H1 (cell line): ENCODE results near the gene OR52N5.

Source experiments
- EZH2 ChIP-seq: fragments of 200-600 bp; sonication (generic); IDR thresholded peaks from 2 replicates; pipeline ENCODE4 v1.7.1; 2012; ENCODE audit warnings: low read depth, mild to moderate bottlenecking, moderate library complexity, low read length, inconsistent platforms; ENCODE audit not compliant: severe bottlenecking
- POLR2A ChIP-seq, 2 experiments: IDR thresholded peaks; 1 replicate in 1 of 2; 2 replicates in 1 of 2; pipeline ENCODE4 v1.6.1; 2011; ENCODE audit warnings: low read depth in 2 of 2, low read length in 2 of 2, mild to moderate bottlenecking in 2 of 2; ENCODE audit errors: control extremely low read depth in 1 of 2
- RAD21 ChIP-seq, 2 experiments: IDR thresholded peaks in 1 of 2; conservative IDR thresholded peaks in 1 of 2; 2 replicates each; pipeline ENCODE4 v1.6.1; 2011; ENCODE audit warnings: low read depth in 2 of 2, low read length in 2 of 2, improper control_type of control experiment in 1 of 2, inconsistent platforms in 1 of 2, mild to moderate bottlenecking in 1 of 2, moderate library complexity in 1 of 2
- RBBP5 ChIP-seq: IDR thresholded peaks from 2 replicates; pipeline ENCODE4 v1.7.1; 2012; ENCODE audit warnings: low read depth, mild to moderate bottlenecking, inconsistent platforms, low read length, moderate library complexity, borderline replicate concordance
- TAF1 ChIP-seq: IDR thresholded peaks from 2 replicates; pipeline ENCODE4 v1.6.1; 2011; ENCODE audit warnings: mild to moderate bottlenecking, low read depth, low read length
- TF ChIP-seq, protein P1 (sequence below), 3 experiments: IDR thresholded peaks; 1 replicate in 2 of 3; 2 replicates in 1 of 3; pipeline versions ENCODE4 v1.5.1 to v1.6.1; 2011; ENCODE audit warnings: low read length in 3 of 3, mild to moderate bottlenecking in 3 of 3, inconsistent platforms in 2 of 3, low read depth in 1 of 3, moderate library complexity in 1 of 3; ENCODE audit not compliant: insufficient read depth in 1 of 3; ENCODE audit errors: control extremely low read depth in 1 of 3

DNA sequence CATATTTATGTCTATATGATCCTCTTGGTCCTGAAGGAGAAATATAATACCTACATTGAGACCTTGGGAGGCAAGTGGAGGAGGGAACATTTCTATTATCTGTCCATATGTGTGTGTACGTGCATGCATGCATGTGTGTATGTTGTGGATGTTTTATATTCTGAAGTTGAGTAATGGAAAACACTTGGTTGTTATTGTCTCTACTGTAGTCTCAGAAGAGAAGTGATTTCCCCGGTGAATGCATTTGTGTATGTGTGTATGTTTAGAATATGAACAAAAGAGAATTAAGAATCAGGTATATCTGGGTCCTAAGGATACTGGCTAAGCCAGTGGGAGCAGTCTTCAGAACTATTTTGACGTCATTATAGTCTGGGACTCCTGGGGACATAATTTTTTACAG, 8.0 kb upstream of the OR52N5 start, which contains the start of gene OR52N1:
- TF ChIP-seq, protein P1, sequence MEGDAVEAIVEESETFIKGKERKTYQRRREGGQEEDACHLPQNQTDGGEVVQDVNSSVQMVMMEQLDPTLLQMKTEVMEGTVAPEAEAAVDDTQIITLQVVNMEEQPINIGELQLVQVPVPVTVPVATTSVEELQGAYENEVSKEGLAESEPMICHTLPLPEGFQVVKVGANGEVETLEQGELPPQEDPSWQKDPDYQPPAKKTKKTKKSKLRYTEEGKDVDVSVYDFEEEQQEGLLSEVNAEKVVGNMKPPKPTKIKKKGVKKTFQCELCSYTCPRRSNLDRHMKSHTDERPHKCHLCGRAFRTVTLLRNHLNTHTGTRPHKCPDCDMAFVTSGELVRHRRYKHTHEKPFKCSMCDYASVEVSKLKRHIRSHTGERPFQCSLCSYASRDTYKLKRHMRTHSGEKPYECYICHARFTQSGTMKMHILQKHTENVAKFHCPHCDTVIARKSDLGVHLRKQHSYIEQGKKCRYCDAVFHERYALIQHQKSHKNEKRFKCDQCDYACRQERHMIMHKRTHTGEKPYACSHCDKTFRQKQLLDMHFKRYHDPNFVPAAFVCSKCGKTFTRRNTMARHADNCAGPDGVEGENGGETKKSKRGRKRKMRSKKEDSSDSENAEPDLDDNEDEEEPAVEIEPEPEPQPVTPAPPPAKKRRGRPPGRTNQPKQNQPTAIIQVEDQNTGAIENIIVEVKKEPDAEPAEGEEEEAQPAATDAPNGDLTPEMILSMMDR (IDR thresholded peaks at IDR 0.05; ENCODE audit: control extremely low read depth in 1 of 3, insufficient read depth in 1 of 3, low read depth in 1 of 3, low read length in 3 of 3) = no peak
- TF ChIP-seq POLR2A (IDR thresholded peaks at IDR 0.05; ENCODE audit: control extremely low read depth in 1 of 2, low read depth in 2 of 2, low read length in 2 of 2) (no peak), TAF1 (no peak), RAD21 (IDR thresholded peaks at IDR 0.05 in 1 of 2, conservative IDR thresholded peaks at IDR 0.05 in 1 of 2; ENCODE audit: low read depth in 2 of 2, low read length in 2 of 2) (no peak), EZH2 (no peak), RBBP5 (no peak)
